ENCODE results near the gene METTL6.
A peak's percentile ranks its signal among the peaks of the same experiment; 100 is the strongest.
"Not testable (repeated sequence)": the region's sequence is repeated elsewhere in the genome, so short reads cannot be mapped to it uniquely, and the experiment has no call there.

Gene METTL6, protein sequence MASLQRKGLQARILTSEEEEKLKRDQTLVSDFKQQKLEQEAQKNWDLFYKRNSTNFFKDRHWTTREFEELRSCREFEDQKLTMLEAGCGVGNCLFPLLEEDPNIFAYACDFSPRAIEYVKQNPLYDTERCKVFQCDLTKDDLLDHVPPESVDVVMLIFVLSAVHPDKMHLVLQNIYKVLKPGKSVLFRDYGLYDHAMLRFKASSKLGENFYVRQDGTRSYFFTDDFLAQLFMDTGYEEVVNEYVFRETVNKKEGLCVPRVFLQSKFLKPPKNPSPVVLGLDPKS

DNA sequence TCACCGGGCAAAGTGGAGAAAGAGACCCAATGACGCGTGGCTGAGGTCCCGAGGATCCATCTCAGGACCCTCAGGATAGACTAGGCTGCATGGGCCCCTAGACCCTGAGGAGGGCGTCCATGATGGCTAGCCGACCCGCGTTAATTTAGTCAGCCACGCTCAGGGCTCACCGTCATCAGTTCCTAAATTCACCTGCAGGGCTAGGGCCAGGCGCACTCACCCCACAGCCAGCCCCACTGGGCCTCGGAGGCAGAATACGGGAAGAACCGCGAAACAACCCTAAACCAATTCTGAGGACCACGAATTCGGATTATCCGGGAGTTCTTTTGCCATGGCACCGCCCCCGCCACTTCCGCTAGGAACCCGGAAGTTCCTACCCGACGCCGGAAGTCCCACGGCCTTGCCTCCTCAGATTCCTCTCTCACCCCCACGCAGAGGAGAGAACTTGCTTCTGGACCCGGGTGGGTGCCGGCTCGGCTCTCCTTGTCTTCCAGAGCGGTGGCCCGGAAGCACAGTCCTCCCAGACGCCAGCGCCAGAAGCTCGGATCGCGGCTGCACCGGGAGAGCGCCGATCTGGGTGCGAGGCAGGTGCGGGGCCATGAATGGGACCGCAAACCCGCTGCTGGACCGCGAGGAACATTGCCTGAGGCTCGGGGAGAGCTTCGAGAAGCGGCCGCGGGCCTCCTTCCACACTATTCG lies at the start of gene METTL6, which contains the start of gene EAF1:
METTL6 (minus strand) TSS at position 363 of the 699 bp plus-strand sequence. CDS start 1,033 bp downstream, outside the sequence.
EAF1 (plus strand) TSS at position 417 of the 699 bp plus-strand sequence; CDS start at position 599, 182 bp downstream.
- DNase-seq = peak; percentile 92

DNA sequence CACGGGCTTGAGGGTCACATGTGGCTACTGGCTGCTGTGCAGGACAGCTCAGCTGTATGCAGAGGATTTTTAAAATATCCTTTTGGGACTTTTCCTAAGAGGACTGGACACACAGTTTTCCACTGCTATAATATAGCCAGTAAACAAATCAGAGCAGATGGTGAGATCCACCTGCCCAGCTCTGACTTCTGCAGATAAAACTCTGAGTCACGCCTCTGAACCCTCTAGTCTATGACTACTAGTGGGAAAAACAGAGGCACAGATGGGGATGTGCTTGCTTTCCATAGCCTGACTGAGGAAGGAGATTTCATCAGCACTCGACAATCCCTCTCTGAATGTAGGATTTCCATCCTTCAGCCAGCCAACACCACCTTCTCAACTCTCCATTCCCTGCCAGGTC lies 49.0 kb upstream of the METTL6 start:
- DNase-seq = no peak

DNA sequence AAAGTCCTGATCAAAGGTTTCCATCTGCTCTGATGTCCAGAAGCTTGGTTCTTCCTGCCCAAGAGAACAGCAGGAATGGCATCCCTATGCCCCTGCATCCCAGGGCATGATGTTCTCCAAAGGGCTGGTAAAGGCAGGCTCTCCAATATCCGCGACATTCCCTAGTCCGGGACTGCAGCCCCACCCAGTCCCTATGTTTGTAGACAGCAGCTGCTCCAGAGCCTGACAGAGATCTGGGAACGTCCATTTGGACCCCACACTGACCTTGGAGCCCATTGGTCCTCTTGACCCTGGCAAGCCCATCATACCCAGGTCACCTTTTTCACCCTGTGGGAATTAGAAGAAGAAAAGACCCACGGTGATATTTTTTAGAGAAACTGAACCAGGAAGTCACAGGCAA lies 47.8 kb upstream of the METTL6 start:
- DNase-seq = no peak

DNA sequence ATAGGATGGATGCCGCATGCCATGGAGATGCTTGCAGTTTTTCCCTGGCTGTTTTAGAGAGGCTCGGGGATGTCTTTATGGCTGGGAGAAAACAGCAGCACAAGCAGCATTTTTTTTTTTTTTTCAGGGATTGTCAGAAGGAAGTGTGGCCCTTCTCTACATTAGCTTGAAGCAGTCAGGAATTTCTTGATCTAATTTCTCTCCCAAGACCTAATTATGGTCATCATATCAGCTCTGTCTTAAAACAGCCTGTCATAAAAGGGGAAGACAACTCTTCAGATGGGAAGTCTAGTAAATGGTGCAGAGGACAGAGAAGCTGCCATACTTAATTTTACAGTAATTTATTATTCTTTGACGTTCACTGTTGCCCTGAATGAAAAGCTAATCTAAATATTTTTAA lies 44.5 kb upstream of the METTL6 start:
- DNase-seq = no peak

DNA sequence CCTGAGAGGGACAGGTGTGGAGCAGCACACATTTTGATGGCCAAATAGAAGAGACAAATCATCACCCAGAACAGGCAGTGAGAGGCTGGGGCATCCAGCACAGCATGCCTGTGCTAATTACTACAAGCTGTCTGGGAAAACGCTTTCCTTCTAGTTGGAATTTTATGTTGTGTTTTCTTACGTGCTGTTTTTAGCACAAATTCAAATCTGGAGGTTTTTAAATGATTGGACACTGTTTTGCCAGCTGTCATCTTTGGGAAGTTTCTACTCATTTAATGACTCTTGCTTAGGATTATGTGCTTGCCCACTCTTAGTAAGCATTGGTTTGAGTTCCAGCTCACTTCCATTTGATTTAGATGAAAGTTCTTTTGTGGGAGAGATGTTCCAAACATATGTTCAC lies 43.5 kb upstream of the METTL6 start:
- DNase-seq = no peak

DNA sequence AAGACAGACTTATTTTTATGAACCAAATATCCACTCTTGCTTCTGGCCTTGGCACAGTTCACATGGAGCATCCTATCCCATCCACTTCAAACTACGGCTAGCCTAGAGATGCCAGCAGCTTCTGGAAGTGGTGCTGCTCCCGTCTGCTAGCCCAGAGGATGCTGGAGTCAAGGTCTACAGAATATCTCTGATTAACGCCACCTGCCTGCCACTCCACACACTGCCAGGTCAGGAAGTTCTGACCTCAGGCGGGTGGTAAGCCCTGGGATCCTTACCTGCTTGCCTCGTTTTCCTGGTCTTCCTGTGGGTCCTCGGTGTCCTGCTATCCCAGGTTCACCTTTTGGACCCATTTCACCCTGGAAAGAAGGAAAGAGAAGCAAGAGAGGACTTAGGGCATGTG lies 42.9 kb upstream of the METTL6 start:
- DNase-seq = no peak

DNA sequence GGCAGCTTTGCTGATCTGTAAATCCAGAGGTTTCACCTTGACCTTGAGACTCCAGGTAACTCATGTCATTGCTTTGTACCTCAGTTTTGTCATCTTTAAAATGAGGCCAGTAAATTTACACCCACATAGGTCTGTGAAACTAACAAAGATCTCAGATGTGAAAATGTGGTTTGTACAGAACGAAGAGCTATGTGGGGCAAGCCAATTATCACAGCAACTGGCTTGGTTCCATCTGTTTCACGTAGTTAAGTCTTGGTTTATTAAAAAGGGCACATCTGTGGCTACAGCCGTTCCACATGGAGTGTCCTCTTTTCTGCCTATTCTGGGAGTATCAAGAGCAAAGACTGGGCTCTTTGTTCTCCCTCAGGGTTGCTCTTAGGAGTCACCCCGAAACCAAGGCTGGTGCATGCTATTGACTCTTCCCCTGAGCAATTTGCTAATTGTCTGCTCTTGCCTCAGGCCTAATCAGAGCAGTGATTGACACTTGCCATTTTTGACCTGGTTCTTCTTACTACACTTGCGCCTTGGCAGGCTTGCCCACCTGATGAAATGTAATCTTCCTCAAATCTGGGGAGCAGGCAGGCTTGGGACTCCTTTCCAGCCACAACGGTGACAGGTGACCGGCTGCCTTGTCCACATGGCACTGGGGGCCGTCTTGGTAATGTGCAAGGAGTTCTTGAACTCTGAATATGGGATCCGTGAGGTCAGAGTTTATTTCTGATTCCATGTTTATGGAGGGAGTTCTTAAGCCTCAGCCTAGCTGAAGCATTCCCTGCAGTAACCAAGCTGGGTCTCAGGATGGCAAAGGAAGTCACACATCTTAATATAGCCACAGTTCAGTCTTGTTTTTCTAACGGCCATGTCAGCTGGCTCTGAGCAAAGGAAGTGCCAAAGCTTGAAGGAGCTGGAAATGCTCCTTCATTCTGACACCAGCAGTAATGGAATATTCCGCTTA lies 40.2 kb upstream of the METTL6 start:
- DNase-seq = no peak

DNA sequence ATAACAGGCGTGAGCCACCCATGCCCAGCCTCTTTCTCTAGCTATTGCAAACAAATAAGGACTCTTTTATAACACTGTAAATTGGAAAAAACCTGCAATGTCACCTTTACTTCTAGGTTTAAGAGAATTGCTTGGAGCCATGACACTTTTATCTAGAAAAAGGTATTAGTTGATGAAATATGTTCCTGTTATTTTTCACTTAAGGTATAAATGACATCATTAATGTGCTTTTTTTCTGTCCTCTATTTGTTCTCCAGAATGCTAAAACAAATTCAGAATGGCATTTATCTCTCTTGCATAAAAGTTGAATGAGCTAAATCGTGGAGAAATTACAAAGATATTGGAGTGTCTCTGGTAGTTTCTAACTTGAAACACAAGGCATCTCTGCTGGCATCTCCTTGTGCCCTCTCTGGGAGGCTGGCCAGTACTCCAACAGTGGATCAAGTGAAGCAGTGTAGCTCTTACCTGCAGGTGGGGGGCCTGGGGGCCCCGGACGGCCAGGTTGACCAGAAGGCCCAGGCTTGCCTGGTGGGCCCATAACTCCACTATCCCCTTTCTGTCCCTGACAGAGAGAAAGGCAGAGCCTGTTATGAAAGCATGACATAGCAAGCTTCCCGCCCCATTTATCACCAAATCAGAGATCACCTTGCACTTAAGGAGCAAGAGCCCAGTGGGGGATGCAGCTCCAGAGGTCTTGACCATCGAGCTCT lies 38.7 kb upstream of the METTL6 start:
- no peak for DNase-seq

DNA sequence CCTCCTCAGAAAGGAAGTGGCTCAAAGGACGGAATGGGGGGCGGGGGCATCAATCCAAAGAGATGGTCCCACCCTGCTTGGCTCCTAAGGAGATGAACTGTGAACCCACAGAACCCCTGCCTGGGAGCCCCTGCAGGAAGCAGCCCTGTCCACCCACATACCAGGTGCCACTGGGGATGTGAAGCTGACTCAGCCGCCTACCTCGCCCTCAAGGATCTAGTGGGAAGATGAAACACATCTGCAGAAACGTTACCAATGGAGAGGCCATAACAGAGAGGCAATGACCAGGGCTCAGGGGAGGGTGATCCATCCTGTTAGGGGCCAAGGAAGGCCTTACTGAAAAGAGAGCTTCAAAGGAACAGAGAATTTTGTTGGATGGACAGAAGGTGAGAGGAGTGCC lies 35.1 kb upstream of the METTL6 start:
- no peak for DNase-seq

DNA sequence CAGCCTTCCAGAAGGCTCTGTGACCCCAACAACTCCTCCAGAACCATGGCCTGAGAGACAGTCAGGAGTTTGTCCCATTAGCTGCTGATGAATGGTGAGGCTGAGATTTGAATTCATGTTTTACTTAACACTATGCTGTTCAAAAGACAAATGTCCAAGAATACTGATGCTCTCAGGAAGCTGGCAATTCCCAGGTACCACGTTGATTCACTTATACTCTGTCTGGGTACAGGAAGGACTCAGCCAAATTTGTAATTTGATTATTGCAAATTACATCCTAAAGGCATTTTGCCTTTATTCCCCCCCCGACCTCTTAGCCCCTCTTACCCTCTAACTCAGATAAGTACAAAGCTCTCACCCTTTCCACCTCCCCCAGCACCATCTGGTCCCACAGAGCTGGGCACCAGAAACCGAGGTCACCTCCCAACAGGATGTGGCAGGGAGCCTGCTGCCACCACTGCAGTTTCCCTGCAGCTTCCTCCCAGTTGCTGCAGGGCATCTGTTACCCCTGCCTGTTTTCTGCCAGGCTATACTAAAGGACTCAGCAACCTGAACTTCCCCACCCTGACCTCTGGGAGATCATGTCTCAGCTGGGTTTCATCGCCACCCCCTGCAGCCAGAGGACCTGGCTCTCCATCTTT lies 33.7 kb upstream of the METTL6 start:
- no peak for DNase-seq

DNA sequence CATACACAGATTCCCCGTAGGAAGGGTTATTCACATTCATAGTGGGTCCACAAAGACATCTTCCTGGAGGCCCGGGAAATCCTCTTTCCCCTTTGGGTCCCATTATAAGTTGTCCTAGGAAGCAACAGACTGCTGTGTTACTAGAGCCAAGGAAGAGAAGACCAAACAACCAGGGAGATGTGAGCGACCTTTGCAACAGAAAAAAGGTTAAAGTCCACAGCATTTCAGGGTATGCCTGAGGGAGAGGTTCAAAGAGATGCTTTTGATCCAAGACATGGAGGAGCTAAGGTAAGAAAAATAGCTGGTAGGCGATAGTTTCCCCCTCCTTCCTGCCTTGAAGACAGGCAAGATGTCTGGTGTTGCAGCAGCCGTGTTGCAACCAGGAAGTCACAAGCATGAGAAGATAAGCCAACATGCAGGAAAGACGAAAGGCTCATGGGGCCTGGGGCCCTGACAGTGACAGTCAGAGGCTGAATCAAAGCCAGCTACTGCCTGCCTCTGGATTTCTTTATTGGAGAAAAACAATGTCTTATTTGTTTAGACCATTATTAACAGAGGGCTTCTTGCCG lies 31.0 kb upstream of the METTL6 start:
- DNase-seq = peak; percentile 14

DNA sequence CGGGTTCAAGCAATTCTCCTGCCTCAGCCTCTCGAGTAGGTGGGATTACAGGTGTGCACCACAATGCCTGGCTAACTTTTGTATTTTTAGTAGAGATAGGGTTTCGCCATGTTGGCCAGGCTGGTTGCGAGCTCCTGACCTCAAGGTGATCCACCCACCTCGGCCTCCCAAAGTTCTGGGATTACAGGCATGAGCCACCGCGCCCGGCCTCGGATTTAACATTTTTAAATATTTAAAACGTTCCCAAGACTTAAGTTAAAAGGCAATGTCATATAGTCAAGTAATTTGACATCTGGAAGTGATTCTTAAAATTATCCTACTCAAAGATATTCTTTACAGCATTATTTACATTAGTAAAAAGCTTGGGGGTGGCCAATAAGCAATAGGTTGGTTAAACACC lies 29.6 kb upstream of the METTL6 start:
- not testable (repeated sequence) for DNase-seq

DNA sequence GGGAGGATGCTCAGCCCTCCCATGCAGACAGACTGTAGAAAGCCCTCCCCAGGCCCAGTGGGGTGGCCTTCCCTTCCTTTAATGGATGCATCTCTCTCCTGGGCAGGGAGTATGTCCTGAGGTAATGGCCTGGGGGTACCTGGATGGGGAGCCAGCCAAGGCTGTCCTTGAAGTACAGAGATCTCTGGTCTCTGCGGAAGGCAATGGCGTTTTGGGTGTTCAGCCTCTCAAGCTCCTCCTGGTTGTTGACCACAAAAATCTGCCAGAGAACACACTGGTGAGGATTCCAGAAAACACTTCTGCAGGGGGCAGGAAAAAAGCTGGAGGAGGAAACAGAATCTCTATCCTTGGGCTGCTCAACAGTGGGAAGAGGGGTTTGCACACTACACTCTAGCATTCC lies 29.0 kb upstream of the METTL6 start:
- no peak for DNase-seq

DNA sequence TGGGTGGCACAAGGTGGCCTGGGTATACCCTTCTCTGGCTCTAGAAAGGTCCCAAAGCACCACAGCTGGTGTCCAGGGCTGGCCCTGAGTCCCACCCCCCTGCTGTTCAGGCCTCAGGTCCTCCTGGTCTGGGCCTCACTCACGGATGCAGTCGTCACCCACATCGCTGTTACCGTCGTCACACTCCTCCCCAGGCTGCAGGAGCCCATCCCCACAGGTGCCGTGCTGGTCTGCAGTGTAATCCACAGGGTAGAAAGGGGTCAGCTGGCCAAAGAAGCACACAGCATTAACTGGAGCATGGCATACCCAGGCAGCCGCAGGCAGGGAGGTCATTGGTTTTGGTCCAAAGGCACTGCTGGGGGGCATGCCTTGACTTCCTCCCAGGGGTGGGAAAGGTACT lies 28.4 kb upstream of the METTL6 start:
- no peak for DNase-seq

DNA sequence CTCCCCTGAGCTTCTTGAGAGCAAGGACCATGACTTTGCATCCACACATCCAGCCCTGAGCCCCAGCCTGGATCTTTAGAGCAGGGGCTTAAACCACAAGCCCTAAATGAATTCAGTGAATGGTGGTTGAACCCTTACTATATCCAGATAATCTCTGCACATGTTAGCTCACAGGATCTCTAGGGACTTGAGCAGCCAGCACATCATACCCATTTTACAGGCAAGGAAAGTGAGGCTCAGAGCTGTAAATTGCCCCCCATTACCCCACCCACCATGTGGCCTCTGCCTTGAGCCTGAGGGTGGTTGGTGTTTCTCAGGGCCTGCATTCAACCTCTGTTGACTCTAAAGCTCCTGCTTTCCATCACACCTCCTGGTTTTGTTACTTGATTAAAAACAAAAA lies 27.6 kb upstream of the METTL6 start:
- no peak for DNase-seq

DNA sequence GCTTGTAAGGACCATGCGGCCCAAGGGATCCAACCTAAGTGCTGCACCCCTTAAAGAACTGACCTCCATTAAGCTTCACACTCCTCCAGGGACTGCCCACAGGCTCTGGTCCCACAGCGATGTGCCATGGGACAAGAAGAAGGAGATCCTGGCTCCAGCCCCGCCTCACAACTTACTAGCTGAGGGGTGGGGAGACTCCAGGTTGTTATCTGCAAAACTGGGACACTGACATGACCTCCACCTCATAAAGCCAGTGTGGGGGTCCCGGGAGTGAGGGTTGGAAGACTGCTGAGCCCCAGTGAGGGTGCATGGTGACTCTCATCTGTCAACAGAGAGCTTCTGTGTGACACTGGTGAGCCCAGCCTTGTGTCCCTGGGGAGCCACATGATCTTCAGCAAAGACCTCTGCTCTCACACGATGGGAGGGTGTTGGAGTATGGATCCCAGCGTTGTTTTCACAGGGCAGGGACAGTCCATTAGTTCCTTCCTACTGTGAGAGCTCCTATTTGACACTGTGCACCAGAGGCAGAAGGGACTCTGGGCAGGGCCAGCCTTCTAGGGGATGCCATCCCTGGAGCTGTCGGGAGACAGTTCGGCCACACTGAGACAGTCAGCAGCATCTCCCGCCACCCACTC lies 26.8 kb upstream of the METTL6 start:
- no peak for DNase-seq

DNA sequence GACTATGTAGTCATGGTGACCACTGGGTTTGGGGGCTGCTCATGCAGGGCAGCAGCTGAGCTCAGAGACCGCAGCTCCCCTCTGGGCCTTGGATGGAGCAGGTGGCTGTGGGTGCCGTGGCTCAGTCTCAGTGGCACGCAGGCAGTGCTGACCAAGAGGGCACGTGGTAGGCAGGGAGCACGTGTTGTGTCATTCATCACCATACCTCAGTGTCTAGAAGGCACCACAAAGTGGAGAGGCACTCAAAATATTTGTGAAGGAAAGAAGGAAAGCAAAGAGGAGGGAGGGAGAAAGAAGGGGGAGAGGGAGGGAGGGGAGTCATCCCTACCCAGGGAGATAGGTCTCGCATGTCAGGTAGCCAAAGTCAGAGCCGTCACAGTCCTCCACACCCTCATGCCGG lies 26.2 kb upstream of the METTL6 start:
- DNase-seq = no peak

DNA sequence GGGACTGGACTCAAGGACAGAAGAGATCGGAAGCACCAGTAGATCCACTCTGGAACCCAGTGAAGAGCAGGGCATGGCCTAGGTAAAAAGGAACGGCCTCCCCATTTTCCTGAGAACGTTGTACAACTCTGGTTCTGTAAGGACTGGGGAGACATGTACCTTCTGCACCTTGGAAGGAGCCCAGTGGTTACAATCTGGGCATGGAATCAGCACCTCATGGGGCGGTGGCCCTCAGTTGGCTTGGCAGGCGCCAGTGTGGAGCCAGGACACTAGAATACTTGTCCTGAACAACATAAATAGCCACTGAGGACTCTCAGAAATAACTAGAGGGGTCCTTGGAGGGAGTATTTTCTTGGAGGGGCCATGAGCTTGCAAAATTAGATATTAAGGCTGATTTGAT lies 25.6 kb upstream of the METTL6 start:
- no peak for DNase-seq

DNA sequence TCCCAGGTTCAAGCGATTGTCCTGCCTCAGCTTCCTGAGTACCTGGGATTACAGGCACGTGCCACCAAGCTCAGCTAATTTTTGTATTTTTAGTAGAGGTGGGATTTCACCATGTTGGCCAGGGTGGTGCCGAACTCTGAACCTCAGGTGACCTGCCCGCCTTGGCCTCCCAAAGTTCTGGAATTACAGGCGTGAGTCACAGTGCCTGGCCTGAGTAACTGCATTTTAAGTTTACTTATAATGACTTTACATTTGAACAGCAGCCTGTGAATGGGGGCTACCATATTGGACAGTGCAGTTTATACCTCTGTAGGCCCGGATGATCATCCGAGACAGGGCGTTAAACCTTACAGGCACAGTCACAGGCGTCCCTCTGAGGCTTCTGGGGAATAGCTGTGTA lies 24.8 kb upstream of the METTL6 start:
- no peak for DNase-seq

DNA sequence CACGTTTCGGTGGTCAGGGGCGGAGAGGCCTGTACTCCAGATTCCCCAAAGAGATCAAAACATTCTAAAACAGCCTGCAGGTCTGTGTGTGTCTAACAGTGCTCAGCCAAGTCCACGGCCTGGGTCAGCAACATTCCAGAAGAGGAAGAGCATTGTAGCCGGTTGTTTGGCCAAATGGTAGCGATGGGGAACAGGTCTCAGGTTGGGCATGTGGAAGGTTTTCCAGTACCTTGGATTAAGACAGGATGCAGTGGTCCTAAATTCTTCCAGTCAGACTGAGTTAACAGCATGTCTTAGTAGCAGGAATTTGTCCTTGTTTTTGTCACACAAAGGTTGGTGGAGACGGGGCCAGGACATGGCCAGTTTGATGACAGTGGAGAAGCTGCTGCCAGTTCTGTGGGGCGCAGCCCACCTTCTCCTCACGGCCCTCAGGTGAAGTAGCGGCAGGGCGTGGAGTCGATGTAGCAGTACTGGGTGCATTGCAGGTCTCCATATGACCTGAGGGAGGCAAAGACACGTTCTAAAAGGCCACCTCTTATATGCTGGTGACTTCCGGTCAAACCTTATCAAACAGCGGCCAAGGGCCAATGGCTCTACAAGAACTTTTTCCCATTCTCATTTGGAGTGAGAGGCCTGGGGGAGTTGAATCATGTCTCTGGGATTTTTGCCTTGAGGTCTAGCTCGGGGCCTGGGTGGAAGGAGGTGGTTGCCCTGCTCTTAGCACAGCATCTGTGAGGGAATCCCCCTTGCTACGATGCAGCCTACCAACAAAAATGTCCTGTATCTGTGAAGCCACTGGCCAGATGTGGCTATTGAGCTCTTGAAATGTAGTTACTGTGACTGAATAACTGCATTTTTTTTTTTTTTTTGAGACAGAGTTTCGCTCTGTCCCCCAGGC lies 24.1 kb upstream of the METTL6 start:
- no peak for DNase-seq

Measured in stimulated activated CD8-positive, alpha-beta memory T cell treated with anti-CD3 and anti-CD28 coated beads, Interleukin-4, amount 100 ng/mL, for 48 hours (primary cell).